GM19099 (cell line): Measurements from ENCODE around the gene CYP17A1.

Source experiments
- POLR2A ChIP-seq: IDR thresholded peaks from 3 replicates; pipeline ENCODE4 v1.6.1; 2011; ENCODE audit warnings: low read depth; ENCODE audit not compliant: insufficient read length; ENCODE audit errors: extremely low read depth

The CYP17A1 gene

DNA sequence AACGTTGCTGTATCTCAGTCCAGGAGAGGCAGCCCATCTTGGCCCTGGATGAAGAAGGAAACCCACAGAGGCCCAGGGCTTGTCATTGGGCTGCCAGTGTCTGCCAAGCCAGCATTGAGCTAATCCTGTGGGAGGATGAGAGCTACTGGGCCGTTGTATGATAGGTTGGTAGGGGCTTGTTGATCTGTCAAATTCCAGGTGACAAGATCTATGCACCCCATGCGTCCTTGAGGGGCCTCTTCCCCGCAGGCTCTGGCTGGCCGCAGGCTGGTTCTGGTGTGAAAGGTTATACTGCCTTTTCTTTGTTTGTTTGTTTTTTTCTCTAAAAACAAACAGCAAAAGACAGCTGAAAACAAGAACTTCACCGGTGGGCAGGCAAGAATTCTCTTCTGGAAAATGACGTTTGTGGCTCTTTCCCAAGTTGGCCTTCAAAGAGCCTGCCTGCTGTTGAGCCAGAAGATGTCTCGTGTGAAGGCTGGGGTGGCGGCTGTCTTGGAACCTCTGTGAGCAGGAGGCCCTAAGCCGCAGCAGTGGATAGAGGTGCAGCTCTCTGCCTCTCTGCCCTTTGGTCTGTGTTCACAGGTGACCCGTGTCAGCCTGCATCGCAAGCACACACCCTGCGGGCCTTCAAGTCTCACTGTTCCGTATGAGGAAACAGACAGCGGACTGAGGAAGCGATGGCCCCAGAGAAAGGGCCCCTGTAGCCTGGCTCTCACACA, 23.3 kb downstream of the CYP17A1 start:
- TF ChIP-seq POLR2A, result no peak

DNA sequence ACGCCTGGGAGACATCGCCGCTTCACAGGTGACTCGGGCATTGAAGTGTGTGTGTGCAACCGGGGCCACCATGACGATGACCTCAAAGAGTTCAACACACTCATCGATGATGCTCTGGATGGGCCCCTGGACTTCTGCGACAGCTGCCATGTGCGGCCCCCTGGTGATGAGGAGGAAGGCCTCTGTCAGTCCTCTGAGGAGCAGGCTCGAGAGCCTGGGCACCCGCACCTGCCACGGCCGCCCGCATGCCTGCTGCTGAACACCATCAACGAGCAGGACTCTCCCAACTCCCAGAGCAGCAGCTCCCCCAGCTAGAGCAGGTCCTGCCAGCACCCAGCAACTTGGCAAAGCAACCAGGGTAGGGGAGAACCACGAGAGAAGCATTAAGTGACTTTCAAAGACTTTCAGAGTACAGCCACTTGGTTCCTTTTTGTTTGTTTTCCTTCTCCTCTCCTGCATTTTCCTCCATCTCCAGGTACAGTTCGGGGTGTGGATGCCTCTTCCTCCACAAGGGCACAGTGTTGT, 24.1 kb downstream of the CYP17A1 start:
- TF ChIP-seq POLR2A, result no peak

DNA sequence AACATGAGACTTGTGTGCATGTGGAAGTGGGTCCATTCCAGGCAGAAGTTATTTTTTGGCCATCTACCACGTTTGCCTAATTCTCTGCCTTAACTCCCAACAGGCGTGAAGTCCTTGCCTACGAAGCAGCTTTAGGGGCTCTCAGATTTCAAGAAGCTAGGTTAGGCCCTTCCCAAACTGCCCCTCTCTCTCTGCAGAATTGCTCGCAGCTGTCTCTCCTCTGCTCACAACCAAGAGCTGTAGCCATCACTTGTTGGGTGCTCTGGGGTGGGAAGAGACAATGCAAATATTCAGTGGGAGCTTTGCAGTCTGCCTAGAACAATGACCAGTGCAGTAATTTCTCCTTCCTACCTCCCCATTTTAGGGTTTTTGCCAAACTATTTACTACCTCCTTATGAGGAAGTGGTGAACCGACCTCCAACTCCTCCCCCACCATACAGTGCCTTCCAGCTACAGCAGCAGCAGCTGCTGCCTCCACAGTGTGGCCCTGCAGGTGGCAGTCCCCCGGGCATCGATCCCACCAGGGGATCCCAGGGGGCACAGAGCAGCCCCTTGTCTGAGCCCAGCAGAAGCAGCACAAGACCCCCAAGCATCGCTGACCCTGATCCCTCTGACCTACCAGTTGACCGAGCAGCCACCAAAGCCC, 24.9 kb downstream of the CYP17A1 start:
- no peak for TF ChIP-seq POLR2A

DNA sequence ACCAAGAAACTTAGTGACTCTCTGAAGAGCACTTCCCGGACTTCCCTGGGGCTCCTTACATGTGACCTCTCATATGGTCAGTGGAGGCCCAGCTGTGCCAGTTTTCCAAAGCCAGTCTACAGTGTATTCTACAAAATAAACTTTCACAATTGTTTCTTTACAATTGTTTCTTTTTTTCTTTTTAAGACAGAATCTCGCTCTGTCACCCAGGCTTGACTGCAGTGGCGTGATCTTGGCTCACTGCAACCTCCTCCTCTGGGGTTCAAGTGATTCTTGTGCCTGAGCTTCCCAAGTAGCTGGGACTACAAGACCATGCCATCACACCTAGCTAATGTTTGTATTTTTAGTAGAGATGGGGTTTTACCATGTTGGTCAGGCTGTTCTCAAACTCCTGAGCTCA, 25.9 kb downstream of the CYP17A1 start:
- no peak for TF ChIP-seq POLR2A

DNA sequence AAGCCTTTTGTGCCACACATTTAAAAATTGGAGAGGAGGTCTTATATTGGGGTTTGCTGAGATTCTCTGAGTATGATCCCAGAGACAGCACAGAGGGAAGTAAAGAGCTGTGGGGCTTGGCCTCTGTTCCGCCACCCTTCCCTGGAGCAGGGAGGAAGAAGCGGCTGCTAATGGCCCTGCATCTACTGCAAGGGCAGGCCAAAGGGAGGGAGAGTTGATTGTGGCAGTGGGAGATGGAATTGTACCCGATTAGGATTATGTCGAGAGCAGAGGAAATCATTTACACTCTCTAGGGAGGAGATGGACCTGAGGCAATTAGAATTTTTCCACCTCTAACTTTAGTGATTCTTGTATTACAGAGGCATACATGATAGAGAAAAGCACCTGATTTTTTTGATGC, 28.8 kb downstream of the CYP17A1 start:
- no peak for TF ChIP-seq POLR2A

DNA sequence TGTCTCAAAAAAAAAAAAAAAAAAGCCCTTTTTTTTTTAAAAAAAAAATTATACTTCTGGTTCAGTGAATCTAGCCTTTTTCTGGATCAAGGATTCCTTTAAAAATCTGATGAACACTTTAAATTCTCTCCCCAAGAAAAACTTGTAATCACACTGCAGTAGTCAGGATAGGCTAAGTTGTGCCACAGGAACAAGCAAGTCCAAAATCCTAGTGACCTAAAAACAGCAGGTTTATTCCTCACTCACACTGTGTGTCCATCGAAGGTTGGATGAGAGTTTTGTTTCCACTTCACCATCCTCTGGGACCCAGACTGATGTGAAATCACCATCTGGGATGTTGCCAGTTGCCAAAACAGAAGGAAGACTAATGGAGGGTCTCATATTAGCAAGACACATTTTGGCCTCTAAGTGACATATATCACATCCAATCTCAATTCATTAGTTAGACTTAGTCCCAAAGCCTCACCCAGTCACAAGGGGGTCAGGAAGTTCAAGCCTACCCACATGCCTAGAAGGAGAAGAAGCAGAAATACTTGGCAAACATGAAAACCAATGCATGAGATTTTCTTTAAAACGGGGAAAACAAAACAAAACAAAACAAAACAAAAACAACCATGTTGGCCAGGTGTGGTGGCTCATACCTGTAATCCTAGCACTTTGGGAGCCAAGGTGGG, 32.7 kb downstream of the CYP17A1 start:
- no peak for TF ChIP-seq POLR2A

DNA sequence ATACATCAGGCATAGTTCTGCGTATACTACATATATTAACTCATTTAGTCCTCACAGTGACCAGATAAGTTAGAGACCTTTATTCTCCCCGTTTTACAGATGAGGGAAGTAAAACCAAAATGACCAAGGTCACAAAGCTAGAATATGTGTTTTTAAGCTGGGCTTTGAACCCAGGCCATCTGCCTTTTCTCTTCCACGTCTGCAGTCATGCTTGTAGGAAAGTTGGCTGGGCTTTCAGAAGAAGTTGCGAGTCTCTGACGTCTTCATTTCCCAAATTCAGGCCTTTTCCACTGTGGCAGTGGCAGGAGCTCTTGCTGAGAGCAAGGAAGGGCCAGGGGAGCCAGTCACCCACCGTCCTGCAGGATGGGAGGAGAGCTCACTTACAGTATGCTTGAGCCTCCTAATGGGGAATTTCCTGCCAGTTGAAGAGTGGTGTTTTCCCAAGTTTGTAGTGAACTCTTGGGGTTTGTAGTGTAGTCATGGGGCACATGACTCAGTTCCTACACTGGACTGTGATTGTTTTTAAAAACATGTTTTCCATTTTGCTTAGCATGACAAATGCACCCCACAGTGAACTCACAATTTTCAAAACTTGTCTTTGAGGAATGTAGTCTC, 34.2 kb downstream of the CYP17A1 start:
- TF ChIP-seq POLR2A, result no peak

DNA sequence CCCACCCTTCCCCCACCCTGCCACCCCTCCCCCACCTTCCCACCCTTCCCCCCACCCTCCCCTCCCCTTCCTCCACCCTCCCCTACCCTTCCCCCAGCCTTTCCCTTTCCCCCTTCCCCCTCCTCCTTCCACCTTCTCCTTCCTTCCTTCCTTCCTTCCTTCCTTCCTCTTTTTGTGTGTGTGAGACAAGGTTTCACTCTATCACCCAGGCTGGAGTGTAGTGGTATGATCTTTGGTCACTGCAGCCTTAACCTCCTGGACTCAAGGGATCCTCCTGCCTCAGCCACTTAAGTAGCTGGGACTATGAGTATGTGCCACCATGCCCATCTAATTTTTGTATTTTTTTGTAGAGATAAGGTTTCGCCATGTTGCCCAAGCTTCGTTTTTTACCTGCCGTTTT, 35.2 kb downstream of the CYP17A1 start:
- TF ChIP-seq POLR2A, result no peak

DNA sequence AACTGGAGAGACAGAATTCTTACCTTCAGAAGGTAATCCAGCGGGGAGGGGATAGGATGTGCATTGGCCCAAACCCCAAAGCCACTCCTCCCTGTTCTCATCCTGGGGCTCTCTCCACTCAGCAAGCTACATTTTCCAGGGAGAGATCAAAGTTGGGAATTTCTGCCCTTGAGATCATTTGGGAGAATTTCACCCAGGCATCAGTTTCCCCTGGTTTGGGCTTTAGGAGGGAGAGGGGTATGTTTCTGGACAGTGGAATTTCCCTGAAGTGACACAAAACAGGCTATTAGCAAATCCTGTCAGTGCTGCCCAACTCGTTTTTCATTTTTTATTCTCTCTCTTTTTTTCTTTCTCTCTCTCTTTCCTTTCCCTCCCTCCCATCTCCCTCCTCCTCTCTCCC, 35.7 kb downstream of the CYP17A1 start:
- TF ChIP-seq POLR2A, result no peak

DNA sequence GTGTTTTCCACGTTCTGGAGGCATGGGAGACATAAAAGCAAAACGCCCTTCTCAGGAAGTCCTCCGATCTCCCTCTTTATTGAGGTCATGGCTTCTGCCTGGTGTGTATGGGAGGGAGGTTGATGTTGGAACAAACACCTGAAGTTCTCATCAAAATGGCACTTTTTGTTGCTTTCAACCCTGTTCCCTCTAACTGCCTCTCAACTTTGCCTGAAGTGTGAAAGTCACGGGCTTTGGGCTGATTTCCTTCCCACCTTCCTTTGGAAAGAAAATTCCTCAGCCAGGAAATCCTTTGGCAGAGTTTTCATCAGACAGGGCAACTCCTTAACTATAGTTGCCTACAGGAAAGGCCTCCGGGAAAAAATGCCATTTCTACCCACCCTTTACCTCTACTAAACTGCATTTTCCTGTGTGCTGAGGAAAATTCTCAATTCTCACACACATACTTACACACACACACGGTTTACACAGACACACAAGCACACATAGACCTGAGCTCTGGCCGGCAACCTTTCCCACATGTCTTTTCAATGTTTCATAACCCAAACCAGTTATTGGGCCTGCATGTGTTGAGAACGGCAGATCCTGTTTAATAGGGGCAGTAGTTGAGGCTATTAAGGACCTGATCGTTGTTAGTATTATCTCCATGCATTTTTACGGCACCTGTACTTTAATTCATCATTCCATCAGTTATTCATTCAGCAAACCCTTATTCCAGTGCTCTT, 36.4 kb downstream of the CYP17A1 start:
- TF ChIP-seq POLR2A, result no peak

DNA sequence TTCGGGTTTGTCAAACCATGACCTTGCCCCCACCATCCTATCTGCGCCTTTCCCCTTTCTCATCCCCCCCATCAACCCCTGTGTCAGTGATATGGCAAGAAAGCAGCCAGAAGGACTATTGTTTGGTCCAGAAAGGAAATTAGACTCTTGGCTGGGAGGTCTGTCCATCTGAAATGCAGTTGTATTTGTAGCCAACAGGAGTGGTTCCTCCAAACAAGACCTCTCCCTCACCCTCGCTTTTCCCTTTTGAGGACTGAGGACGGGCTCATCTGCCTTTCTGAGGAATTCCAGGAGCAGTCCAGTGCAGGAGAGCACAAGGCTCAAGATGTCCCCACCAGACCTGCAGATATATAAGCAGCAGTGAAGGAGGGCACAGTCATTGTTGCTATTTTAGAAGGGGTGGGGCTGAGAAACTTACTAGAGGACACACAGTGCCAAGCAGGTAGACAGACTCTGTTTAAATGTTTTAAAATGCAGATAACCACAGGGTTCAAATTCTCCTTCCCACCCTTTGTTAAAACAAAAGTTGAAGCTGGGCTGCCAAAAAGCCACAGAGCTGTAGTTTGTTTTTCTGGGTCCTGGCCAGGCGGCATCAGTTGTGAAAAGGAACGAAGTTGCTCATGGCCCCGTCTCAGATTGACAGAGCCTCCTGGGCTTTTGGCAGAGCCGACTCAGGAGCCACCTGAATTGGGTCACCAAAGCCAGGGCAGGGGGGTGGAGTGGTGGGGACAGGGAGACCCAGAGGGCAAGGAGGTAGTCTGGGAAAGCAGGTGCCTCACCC, 37.3 kb downstream of the CYP17A1 start:
- TF ChIP-seq POLR2A, result no peak

DNA sequence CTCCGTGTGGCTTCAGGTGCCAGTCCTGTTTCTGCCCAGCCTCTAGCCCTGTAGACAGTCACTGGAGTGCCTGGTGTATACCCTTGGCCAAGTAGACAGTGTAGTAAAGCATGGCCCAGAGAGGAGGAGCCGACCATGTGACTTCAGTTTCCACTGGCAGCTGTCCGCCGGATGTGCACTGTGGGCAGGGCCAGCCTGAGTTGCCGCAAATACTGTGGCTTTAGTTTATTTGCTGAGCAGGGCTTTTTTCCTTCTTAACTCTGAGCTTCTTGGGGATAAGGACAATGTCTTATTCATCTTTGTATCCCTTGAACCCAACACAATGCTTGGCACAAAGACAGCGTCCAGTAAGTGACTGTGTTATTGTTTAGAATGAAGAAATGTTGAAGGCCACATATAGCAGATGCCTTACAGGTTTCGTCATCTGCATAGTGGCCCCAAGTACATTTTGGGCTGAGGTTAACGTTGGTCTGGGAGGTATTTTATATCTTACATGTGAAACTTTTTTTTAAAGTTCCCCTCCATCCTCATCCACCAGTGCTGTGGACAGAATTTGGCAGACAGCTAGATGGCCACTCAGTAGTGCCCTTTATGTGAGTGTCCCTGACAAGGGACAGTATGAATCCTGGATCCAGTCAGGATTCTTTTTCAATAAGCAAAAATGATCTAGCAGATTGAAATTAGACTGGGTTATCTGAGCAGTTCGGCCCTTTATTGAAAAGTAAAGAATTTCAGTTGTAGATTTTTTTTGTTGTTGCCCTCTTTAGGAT, 40.6 kb downstream of the CYP17A1 start:
- no peak for TF ChIP-seq POLR2A

DNA sequence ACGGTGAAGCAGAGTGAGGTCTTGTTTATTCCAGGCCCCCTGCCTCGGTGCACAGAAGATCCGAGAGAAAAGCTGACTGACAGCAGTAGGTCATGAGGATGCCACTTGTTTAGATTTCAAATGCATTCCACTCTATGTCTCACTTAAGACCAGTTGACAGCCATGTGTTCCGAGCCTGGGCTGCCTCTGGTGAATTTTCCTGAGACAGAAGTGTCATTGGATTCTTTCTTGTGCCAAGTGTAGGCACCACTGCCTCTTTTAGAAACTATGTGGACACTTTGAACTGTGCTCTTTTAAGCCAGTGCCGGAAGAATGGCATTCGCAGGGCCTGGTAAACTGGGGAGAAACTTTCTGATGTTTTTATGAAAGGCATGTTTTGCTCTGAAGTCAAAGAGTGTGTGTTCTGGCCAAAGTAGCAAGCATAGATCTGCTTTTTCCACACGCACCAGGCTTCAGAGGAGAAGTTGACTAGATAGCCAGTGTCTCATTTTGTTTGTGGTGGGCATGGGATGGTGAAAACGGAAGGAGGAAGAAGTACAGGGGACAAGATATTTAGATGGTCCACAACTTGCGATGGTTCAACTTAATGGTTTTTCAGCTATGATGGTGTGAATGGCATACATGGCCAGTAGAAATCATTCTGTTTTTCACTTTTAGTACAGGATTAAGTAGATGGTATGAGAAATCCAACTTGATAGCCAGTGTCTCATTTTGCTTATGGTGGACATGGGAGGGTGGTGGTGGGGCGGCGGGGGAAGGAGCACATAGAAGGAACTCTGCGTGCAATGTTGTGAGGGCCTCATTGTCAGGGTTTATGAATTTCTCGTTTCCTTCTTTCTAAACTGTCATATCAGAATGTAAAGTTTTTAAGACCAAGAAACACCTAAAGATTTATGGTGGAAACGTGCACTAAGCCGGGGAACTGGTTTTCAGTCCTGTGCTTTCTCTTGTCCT, 41.5 kb downstream of the CYP17A1 start:
- TF ChIP-seq POLR2A, result no peak
